ENCODE data around the gene TCAF1. TPM values are rescaled to one million over a fixed set of nuclear protein-coding genes. Genes with fewer than 3 reads are reported as not detected.

TCAF1 gene
- total and polyA plus RNA-seq, 2 donors (not counting 3 experiments of a cell fraction or from before 2014, with no cell fraction given), result 29.0 to 48.3 TPM

DNA sequence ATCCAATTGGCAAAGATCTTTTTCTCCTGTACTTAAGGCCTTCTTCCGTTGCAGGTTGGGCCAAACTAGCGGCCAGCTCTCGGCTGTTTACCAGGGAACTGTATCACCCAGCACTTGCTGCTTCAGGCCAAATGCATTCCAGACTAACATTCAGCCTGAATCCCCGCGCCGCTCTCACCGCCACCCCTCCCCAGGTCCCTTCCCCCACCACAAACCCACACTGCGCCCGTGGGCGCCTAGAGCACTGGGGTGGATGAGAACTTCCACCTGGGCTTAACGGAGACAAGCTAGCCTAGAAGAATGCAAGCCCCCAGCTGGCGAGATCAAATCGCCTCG is 676 bp downstream of the TCAF1 start:
- Histone ChIP-seq H3K27ac (ENCODE audit: insufficient read depth, low read depth, low read length) (peak overlapping the region; percentile 85), H3K9me3 (replicated peaks; ENCODE audit: control insufficient read depth, insufficient read depth, low read length) (no peaks in the 10 kb centered on the region), H3K4me3 (replicated peaks in 1 of 3; ENCODE audit: insufficient read depth in 1 of 3, low read depth in 1 of 3, low read length in 3 of 3) (peak overlapping the region; percentile 80 to 87 (median 84)), H3K27me3 (ENCODE audit: control insufficient read depth in 2 of 2, insufficient read depth in 2 of 2, low read length in 2 of 2) (no peaks in the 10 kb centered on the region), H3K79me2 (ENCODE audit: control insufficient read depth, insufficient read depth, low read length) (peaks cover 42% of the 10 kb centered on the region), H3K9ac (replicated peaks; ENCODE audit: extremely low read depth, insufficient read depth, low read length) (peak overlapping the region; percentile 88), H3K4me2 (ENCODE audit: insufficient read depth, low read length) (peak overlapping the region; percentile 93), H2AFZ (ENCODE audit: low read depth, low read length) (peak overlapping the region; percentile 96), H4K20me1 (replicated peaks; ENCODE audit: control insufficient read depth, extremely low read depth, insufficient read depth, low read length) (no peaks in the 10 kb centered on the region), H3K4me1 (ENCODE audit: control insufficient read depth, extremely low read depth, insufficient read depth, low read length) (peaks cover 15% of the 10 kb centered on the region), H3K9me1 (replicated peaks; ENCODE audit: control insufficient read depth, extremely low read depth, insufficient read depth, low read length) (no peaks in the 10 kb centered on the region), H3K36me3 (ENCODE audit: control insufficient read depth in 2 of 2, extremely low read depth in 1 of 2, insufficient read depth in 2 of 2, low read length in 2 of 2) (no peaks in the 10 kb centered on the region)
- FAIRE-seq (peak; percentile 37), DNase-seq (ENCODE audit: low read depth, low spot score) (no peak)
- BruUV-seq (replicated peaks), result no TSS peak
- dilution Hi-C loops (cut with MboI; ENCODE audit: extremely low pct_ligation_motif_present, low sequenced_read_pairs) (no loop called here), intact Hi-C loops (cut with micrococcal nuclease) (loop anchor here (1.0 to 10.0 kb wide), 2 partner anchors 226 to 494 kb away; no protein-coding TSS in a partner anchor)
- TF ChIP-seq, protein P1, sequence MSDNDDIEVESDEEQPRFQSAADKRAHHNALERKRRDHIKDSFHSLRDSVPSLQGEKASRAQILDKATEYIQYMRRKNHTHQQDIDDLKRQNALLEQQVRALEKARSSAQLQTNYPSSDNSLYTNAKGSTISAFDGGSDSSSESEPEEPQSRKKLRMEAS (IDR thresholded peaks at IDR 0.05; ENCODE audit: insufficient read depth, insufficient read length), result no peak
- ChIA-PET CTCF (interaction anchor here (0.9 to 4.4 kb wide), 15 partner anchors 9 to 686 kb away, joined by 3 to 69 read pairs (median 6); no protein-coding TSS in a partner anchor), POLR2A (interaction anchor here (1.0 to 2.3 kb wide), 5 partner anchors 9 to 227 kb away, joined by 4 to 10 read pairs (median 4); no protein-coding TSS in a partner anchor)

DNA sequence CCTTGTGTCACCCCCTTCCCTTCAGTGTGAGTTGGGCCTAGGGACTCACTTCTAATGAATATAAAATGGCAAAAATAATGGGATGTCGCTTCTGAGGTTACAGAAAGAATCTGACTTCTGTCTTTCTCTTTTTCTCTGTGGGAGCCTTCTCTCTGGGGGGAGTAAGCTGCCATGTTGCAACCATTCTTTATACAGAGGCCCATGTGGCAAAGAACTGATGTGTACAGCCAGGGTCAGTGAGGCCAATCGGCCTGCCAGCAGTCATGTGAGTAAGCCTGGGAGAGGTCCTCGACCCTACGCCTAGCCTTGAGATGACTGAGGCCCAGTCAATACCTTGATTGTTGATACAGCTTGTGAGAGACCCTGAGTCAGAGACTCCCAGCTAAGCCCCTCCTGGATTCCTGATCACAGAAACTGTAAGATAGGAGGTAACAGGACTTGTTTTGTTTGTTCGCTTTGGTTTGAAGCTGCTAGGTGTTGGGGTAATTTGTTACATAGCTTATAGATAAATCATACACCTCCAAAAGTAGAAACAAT is 1.7 kb downstream of the TCAF1 start:
- FAIRE-seq (no peak), DNase-seq (ENCODE audit: low read depth, low spot score) (peak; percentile 73)
- Histone ChIP-seq H4K20me1 (replicated peaks; ENCODE audit: control insufficient read depth, extremely low read depth, insufficient read depth, low read length) (no peaks in the 10 kb centered on the region), H3K4me2 (ENCODE audit: insufficient read depth, low read length) (peak overlapping the region; percentile 93), H3K27ac (ENCODE audit: insufficient read depth, low read depth, low read length) (peak overlapping the region; percentile 85), H3K9ac (replicated peaks; ENCODE audit: extremely low read depth, insufficient read depth, low read length) (no peak overlapping the region), H3K4me3 (replicated peaks in 1 of 3; ENCODE audit: insufficient read depth in 1 of 3, low read depth in 1 of 3, low read length in 3 of 3) (peak overlapping the region in 1 of 3 experiments; percentile 80), H2AFZ (ENCODE audit: low read depth, low read length) (no peak overlapping the region), H3K9me3 (replicated peaks; ENCODE audit: control insufficient read depth, insufficient read depth, low read length) (no peaks in the 10 kb centered on the region), H3K4me1 (ENCODE audit: control insufficient read depth, extremely low read depth, insufficient read depth, low read length) (peaks cover 15% of the 10 kb centered on the region), H3K9me1 (replicated peaks; ENCODE audit: control insufficient read depth, extremely low read depth, insufficient read depth, low read length) (no peaks in the 10 kb centered on the region), H3K36me3 (ENCODE audit: control insufficient read depth in 2 of 2, extremely low read depth in 1 of 2, insufficient read depth in 2 of 2, low read length in 2 of 2) (no peaks in the 10 kb centered on the region), H3K27me3 (ENCODE audit: control insufficient read depth in 2 of 2, insufficient read depth in 2 of 2, low read length in 2 of 2) (no peaks in the 10 kb centered on the region), H3K79me2 (ENCODE audit: control insufficient read depth, insufficient read depth, low read length) (peaks cover 44% of the 10 kb centered on the region)
- dilution Hi-C loops (cut with MboI; ENCODE audit: extremely low pct_ligation_motif_present, low sequenced_read_pairs) (no loop called here), intact Hi-C loops (cut with micrococcal nuclease) (loop anchor here (1.0 to 10.0 kb wide), 3 partner anchors 9 to 495 kb away; no protein-coding TSS in a partner anchor)
- CTCF ChIA-PET, result interaction anchor here (1.1 to 4.4 kb wide), 3 partner anchors 8 to 228 kb away, joined by 3 to 69 read pairs (median 6); no protein-coding TSS in a partner anchor
- TF ChIP-seq JUN (IDR thresholded peaks at IDR 0.05; ENCODE audit: borderline replicate concordance, insufficient read depth, insufficient read length, low read depth) (no peak), GATA2 (IDR thresholded peaks at IDR 0.05; ENCODE audit: insufficient read depth, insufficient read length, low read depth, low read length) (no peak), FOS (IDR thresholded peaks at IDR 0.05; ENCODE audit: borderline replicate concordance, insufficient read depth, low read length) (no peak), POLR2A (IDR thresholded peaks at IDR 0.05; ENCODE audit: low read depth, low read length) (no peak), POLR2AphosphoS5 (IDR thresholded peaks at IDR 0.05; ENCODE audit: insufficient read depth, low read depth, low read length) (peak; percentile 36), MYC (IDR thresholded peaks at IDR 0.05; ENCODE audit: low read depth, low read length) (no peak), EZH2 (IDR thresholded peaks at IDR 0.05; ENCODE audit: borderline replicate concordance, low read depth, low read length, severe bottlenecking) (no peak)
- TF ChIP-seq, protein P2, sequence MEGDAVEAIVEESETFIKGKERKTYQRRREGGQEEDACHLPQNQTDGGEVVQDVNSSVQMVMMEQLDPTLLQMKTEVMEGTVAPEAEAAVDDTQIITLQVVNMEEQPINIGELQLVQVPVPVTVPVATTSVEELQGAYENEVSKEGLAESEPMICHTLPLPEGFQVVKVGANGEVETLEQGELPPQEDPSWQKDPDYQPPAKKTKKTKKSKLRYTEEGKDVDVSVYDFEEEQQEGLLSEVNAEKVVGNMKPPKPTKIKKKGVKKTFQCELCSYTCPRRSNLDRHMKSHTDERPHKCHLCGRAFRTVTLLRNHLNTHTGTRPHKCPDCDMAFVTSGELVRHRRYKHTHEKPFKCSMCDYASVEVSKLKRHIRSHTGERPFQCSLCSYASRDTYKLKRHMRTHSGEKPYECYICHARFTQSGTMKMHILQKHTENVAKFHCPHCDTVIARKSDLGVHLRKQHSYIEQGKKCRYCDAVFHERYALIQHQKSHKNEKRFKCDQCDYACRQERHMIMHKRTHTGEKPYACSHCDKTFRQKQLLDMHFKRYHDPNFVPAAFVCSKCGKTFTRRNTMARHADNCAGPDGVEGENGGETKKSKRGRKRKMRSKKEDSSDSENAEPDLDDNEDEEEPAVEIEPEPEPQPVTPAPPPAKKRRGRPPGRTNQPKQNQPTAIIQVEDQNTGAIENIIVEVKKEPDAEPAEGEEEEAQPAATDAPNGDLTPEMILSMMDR (IDR thresholded peaks at IDR 0.05; ENCODE audit: extremely low read depth in 1 of 2, insufficient read depth in 1 of 2, low read depth in 1 of 2, low read length in 2 of 2), result no peak
- TF ChIP-seq, protein P1 (IDR thresholded peaks at IDR 0.05; ENCODE audit: insufficient read depth, insufficient read length), result no peak
- POLR2A ChIA-PET, result interaction anchor here (0.6 to 2.3 kb wide), 2 partner anchors 13 to 15 kb away, joined by 5 to 10 read pairs; no protein-coding TSS in a partner anchor
- no TSS peak for BruUV-seq (replicated peaks)
